Eye (tissue), 1 donor: ENCODE measurements around the gene ATP5F1D.

Source experiments
- DNase-seq: peaks from one replicate; pipeline ENCODE4 v3.0.0-alpha.2; 2015

Gene ATP5F1D

DNA sequence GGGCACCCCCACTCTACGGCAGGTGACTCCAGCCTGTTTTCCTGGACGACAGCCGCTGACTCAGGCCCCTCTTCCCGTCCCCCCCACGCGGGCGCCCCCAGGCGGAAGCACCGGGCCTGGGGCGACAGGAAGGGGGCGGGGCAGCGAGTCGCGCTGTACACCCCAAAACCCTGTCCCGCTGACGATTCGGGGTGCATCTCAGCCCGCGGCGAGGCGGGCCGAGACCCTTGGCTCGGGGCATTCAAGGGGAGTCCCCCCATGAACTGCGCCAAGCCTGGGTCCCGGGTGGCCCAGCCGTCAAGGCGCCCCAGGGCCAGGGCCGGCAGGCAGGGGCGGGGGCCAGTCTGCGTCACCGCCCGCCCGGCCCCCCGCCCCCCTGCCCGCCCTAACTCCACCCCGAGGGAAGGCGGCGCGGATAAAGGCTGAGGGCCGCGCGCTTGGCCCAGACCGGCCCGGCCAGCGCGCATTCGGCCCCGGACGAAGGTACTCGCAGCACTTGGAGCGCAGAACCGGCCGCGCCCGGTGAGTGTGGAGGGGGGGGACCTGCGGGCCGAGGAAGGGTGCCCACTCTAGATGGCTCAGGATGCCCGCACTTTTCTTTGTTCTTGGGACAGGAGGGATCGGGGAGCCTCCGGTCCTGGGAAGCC lies 6.7 kb downstream of the ATP5F1D start, which contains the start of gene MIDN:
Gene MIDN (plus strand): TSS at position 445 of the 647 bp plus-strand sequence. CDS start 1,714 bp downstream, outside the sequence.
- DNase-seq = peak; percentile 93

DNA sequence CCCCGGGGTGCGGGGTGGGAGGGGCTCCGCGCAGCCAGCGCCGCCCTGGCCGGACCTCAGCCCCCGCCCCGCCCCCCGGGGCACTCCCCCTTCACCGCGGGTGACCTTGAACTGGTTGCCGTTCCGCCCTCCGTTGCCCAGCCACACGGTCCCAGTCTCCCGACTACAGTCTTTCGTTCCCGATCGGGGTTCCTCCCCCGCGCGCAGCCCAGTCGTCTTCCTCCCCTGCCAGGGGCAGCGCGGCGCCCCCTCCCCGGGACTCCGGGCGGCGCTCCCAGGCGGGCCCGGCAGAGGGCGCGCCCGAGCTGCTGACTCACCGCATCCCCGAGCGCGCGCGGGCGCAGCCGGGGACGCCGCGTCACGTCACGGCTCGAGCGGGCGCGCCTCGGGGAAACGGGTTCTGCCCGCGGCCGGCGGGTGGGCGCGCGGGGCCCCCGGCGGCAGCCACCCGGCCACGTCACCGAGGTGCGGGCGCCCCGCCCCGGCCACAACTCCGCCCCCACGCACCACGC lies 7.3 kb downstream of the ATP5F1D start:
- DNase-seq = peak; percentile 95

DNA sequence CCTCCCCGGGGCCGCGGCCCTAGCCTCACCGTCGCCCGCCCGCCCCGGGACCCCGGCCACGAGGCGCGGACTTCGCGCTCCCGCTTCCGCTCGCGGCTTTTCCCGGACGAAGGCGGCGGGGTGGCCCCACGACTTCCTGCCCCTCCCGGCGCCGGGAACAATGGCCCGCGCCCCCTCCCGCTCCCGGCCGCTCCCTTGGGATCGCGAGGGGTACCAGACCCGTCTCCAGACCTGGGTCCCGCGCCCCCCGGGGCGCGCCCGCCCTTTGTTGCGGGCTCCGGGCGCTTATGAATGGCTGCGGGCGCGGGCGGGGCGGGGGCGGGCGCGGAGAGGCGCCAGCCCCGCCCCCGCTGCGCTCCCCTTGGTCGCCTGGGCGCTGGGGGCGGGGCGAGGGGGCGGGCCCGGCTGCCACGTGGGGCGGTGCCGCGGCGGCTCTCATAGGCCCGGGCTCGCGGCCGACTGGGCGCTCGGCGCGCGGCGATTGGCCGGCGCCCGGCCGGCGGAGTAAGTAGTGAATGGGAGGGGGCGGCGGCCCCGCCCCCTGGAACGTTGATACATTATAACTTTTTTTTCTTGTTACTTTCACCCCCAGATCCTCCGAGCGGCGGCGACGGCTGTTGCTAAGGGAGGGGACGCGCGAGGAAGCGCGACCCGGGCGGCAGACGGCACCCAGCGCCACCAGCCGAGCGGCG lies 7.9 kb downstream of the ATP5F1D start:
- peak; percentile 98 for DNase-seq

DNA sequence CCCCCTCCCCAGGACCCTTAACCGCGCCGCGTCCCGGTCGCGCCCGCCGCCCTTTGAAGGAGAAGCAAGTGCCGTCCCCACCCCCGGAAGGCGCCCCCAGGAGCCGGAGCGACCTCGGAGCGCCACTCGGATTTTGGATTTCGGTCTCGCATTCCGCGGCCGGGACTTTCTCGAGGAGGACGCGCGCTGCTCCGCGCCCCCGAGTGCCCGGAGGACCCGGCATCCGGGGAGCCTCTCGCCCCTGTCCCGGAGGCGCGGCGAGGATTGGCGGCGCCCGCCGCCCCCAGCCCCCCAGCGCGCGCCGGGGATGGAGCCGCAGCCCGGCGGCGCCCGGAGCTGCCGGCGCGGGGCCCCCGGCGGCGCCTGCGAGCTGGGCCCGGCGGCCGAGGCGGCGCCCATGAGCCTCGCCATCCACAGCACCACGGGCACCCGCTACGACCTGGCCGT lies 8.5 kb downstream of the ATP5F1D start:
- DNase-seq = no peak

DNA sequence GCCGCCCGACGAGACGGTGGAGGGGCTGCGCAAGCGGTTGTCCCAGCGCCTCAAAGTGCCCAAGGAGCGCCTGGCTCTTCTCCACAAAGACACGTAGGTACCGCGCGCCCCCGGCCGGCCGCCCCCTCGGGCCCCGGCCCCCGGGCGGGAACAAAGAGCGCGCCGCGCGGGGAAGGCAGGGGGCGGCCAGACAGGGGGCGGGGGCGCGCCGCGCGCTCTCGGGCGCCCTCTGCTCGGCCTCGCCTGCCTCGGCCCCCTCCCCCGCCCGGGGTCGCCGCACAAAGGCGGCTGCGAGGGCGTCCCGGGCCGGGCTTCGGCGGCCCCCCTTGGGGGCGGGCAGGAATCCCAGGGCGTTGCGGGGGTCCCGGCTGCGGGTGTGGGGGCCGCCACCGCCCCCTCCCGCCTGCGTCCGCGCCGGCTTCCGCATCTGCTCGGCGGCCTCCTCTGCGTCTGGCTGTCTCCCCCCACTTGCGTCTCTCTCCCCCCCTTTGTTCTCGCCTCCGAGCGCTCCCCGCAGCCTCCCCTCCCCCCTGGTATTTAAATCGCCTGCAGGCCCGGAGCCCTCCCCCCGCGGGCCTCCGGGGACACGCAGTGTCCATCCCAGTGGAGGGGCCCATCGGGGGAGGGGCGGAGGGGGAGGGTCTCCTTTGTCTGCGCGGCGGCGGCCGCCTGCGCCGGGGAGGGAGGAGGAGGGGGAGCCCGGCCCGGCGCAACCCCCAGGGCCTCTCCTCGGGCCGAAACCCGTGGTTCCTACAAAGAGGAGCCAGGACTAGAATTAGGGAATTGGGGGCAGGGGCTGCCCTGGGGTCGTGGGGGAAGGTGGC lies 9.1 kb downstream of the ATP5F1D start:
- peak; percentile 95 for DNase-seq

DNA sequence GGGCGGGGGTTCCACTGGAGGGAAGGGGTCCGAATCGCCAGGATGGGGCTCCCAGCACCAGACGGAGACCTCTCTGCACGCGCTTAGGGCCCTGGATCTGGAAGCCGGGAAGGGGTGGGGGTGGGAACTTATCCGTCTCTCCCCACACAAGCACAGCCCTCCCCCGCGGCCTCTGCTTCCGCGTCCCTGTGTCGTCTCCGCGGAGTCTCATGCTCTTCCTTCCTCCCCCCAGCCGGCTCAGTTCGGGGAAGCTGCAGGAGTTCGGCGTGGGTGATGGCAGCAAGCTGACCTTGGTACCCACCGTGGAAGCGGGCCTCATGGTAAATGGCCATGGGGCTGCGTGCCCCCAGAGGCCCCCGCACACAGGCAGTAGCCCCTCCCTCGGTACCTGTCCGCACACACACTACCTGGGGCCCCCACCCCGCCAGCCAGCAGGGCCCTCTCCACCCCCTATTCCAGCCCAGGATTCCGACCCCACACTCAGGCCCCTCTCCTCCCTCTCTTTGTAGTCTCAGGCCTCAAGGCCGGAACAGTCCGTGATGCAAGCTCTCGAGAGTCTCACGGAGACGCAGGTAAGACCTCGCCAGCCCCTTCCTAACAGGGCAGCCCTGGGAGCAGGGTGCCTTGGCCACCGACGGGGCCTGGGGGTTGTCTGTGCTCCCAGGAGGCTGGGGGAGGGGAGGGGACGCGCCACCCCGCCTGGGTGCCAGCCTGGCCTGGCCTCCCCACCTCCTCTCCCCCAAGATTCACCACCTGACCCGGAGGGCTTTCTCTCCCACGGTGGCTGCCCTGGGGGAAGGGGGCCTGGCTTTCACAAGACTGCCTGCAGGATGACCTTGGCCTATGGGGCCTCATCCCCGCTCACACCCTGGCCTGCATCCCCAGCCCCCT lies 10.0 kb downstream of the ATP5F1D start:
- peak; percentile 79 for DNase-seq

DNA sequence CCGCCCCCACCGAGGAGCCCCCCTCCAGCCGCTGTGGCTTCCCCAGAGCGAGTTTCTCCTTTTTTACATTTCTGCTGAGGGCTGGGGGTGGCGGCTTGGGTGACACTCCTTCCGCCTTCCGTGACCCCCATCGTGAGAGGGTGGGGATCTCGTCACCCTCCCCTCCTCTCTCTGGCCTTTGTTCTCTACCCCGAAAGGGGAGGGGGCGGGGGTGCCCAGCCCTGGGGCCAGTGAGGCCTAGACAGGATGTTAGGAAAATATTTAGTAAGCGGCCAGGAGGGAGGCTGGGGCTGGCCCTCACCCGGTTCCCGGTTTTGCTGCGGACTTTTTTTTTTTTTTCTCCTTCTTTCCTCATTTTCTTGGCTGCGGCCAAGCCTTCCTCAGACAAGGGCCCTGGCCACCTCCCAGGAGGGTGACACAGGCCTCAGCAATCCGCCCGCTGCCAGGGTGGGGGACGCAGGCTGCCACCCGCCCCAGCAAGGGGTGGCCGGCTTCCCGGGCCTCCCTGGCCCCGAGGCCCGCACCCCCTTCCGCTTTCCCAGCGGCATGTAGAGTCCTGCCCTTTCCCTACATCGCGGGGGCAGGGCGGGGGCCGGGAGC lies 10.8 kb downstream of the ATP5F1D start:
- DNase-seq = peak; percentile 72

DNA sequence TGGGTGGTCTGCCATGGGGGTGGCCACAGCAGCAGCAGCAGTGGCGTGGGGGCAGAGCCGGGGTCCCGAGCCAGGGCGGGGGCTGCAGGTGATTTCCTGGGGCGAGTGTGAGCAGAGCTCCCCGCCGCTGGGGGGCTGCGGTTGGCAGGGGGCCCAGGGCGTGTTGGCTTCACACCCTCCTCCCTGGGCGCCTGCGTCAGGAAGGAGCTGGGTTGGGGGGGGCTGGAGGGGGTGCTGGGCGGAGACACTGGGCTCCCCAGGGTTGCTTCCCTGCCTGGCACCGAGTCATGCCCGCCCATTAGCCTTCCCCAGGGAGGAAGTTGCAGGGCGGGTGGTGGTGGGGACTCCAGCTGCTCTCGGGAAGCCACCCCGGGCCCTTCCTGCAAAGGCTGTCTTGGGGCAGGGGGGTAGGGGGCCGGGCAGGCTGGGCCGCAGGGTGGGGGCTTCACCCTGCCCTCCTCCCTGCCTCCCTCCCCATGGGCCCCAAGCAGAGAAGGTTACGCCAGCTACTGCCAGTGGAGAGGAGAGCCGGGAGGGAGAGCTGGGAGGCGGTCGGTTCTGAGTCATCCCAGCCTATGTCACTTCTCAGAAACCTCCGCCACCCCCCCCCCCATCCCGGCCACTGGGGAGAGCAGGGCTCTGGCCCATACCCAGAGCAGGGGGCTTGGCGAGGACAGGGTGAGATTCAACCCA lies 11.4 kb downstream of the ATP5F1D start:
- DNase-seq = peak; percentile 63

DNA sequence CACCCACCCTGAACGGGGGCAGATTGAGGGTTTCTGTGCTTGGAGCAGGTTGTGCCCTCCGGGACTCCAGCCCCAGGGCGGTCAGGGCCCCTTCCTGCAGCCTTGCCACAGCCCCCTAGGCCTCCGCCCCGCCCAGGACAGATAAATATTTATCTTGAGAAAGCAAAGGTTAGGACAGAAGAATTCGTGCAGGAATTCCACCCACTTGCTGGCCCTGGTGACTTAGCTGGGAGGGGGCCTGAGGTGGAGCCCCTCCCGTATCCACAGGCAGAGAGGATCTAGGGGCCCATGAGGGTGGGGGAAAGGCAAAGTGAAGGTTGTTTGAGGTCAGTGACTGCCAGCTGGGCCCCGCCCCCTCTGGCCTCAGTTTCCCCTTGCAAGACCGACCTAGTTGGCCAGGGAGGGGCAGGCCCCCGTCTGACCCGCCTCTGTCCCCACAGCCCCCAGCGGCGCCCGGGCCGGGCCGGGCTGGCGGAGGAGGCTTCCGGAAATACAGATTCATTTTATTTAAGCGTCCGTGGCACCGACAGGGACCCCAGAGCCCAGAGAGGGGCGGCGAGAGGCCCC lies 12.0 kb downstream of the ATP5F1D start:
- no peak for DNase-seq

DNA sequence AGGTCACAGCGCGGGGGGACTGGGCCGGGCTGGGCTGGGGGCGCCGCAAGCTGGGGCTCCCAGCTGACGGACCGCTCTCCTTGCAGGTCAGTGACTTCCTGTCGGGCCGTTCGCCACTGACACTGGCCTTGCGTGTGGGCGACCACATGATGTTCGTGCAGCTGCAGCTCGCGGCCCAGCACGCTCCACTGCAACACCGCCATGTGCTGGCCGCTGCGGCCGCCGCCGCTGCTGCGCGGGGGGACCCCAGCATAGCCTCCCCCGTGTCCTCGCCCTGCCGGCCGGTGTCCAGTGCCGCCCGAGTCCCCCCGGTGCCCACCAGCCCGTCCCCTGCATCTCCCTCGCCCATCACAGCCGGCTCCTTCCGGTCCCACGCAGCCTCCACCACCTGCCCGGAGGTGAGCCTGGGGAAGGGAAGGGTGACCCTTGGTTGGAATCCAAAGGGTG lies 12.6 kb downstream of the ATP5F1D start:
- no peak for DNase-seq

DNA sequence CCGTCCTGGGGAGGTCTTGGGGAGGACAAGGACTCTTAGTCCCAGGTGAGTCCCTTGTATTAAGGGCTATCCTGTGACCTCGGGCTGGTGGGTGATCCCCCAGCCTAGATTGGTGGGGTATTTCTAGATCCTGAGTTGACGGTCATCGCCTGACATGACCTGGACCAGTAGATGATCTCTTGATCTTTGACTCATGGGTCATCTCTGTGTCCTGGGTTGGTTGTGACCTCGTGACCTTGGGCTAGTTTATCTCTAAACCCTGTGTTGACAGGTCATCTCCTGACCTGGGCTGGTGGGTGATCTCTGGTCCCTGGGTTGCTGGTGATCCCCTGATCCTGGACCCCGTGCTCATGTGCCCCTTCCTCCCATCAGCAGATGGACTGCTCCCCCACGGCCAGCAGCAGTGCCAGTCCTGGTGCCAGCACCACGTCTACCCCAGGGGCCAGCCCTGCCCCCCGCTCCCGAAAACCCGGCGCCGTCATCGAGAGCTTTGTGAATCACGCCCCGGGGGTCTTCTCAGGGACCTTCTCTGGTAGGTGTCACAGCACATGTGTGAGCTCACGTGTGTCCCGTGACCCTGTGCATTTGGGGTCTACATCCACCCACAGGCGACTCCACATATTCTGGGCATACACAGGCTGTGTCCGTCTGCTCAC lies 13.1 kb downstream of the ATP5F1D start:
- DNase-seq = no peak

DNA sequence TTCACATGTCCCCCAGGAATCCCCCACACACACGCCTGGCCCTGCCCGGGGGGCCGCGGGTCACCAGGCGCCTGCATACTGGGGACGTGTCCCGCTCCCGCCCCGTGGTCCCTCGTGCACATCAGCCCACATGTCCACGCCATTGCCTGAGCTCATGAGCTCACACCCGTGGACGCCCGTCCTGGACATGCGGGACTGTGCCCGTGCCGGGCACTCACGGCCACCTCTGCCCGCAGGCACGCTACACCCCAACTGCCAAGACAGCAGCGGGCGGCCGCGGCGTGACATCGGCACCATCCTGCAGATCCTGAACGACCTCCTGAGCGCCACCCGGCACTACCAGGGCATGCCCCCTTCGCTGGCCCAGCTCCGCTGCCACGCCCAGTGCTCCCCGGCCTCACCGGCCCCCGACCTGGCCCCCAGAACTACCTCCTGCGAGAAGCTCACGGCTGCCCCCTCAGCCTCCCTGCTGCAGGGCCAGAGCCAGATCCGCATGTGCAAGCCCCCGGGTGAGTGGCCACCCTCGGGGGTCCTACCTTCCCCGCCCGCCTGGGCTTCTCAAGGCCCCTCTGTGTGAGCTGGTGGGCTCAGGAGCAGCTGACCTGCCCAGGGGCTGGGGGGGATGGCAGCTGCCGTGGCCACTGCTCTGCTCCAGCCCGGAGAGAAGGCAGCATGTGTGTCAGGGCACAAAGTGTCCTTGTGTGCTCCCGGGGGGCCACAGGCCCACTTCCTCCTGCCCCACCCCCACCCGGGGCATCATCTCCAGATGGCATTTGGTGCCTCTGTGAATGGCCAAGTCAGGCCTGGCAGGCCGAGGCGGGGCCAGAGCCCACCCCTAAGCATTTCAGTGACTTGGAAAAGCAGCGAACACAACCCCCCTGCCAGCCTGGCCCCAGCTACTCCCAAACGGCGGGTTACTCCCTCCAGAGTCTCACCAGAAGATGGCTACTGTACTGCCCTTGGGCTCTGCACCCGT lies 13.9 kb downstream of the ATP5F1D start:
- DNase-seq = peak; percentile 8

DNA sequence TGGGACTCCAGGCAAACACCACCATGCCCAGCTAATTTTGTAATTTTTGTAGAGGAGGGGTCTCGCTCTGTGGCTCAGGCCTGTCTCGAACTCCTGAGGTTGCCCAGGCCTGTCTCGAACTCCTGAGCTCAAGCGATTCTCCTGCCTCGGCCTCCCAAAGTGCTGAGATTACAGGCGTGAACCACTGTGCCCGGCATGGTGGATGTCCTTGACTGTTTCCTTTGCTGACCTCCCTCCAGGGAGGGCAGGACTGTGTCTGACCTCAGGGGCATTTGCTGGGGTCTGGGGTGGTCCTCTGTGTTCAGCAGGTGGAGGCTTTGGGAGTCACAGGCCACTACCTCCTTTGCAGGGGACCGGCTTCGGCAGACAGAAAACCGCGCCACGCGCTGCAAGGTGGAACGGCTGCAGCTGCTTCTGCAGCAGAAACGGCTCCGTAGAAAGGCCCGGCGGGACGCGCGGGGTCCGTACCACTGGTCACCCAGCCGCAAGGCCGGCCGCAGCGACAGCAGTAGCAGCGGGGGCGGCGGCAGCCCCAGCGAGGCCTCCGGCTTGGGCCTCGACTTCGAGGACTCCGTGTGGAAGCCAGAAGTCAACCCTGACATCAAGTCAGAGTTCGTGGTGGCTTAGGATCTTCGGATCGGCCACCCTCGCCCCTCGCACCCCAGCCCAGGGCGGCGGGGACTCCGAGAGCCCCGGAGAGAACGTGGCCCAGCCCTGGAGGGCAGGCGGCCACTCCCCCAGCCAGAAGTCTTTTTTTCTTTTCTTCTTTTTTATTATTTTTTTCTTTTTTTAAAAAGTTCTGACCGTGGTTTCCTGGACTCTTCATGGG lies 15.3 kb downstream of the ATP5F1D start:
- no peak for DNase-seq

DNA sequence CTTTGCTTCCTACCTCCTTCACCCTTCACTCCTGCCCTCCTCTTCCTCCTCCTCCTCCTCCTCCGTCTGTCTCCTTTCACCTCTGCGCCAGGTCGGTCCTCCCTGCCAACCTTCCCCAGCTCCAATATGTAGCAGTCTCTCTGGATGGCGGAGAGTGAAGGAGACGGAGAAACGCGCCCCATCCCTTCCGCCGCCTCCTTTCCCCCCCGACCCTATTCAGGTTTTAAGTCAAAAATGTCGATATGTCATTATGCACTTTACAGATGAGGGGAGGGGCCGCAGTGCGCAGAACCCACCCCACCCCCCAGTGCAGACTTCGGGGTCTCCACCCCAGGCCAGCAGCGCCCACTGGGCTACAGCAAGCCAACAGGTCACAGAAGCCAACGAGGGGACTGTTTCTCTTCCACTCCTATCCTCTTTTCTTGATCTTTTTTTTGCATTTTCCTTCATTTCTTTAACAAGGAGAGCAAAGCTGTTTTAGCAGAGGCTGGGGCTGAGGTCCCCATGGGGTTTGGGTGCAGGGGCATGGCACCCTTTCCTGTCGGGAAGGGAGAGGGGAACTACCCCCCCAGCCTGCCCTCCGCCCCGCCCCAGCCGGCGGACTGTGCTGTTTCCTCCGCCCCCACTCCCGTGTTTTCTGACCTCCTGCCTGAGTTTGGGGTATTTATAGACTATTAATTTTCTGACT lies 16.1 kb downstream of the ATP5F1D start:
- DNase-seq = peak; percentile 4

DNA sequence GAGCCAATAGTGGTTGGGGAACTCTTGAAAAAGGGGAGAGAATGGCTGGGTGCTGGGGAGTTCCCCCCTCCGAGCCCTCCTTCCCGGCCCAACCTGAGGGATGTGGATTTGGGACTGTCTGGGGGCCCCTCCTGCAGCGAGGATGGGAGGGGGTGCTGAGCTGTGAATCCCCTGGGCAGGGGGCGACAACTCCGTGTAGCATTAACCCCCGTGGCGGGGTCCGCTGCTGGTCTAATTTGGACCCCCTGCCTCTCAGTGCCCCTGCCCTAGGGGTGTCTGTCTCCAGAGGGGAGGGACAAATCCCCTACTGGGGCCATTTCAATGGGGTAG lies 16.6 kb downstream of the ATP5F1D start:
- DNase-seq = no peak

DNA sequence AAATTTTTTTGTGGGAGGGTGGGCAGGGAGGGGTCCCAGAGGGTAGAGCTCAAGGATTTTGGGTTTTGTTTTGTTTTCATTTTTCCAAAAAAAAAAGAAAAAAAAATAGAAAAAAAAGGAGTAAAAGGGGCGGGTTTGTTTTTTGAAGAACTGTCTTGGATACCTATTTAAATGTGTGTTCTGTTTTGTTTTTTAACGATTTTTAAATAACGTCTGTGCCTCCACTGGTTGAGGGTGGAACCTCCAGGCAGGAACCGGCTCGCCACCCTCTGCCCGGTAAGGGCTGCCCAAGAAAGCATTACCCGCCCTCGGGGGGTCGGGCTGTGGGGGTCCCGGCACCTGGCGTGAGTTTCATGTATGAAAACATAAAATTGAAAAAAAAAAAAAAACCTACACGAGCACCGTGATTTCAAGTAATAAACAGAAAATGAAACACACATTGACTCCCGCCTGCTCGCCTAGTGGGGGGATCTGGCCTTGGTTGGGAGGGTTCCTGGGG lies 17.2 kb downstream of the ATP5F1D start:
- no peak for DNase-seq

DNA sequence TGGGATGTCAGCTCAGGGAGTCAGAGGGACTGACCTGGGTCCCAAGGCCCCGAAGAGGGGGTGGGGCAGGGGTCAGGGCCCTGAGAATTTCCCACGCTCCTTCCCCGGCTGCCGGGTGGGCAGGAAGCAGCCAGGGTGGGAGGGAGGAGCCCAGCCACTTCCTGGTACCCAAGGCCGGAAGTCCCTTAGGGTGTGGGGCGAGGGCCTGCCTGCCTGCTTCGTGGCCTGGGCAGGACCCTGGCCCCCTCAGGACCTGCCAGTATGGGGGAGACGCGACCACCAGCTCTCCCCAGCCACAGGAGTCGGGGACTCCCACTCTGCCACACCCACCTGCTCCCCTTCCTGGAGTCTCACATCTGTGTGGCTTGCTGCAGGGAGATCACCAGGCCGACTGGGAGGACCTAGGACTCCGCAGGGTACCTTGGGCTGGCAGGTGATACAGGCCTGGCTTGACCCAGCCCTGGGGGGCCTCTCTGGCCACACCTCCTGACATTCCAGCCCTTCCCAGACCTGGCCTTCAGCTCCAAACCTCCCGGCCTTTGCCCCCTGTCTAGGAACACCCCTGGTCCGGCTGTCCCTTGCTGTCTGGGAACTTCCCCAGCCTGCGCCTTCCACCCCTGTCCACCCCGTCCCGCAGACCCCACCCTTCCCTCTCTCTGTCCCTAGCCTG lies 17.8 kb downstream of the ATP5F1D start:
- DNase-seq = peak; percentile 69
